ENCODE results near the gene ITGA5. TPM values are rescaled to one million over a fixed set of nuclear protein-coding genes. Genes with fewer than 3 reads are reported as not detected.

The ITGA5 gene
- total RNA-seq, 1 donor from 2014 or later, result 688 TPM

DNA sequence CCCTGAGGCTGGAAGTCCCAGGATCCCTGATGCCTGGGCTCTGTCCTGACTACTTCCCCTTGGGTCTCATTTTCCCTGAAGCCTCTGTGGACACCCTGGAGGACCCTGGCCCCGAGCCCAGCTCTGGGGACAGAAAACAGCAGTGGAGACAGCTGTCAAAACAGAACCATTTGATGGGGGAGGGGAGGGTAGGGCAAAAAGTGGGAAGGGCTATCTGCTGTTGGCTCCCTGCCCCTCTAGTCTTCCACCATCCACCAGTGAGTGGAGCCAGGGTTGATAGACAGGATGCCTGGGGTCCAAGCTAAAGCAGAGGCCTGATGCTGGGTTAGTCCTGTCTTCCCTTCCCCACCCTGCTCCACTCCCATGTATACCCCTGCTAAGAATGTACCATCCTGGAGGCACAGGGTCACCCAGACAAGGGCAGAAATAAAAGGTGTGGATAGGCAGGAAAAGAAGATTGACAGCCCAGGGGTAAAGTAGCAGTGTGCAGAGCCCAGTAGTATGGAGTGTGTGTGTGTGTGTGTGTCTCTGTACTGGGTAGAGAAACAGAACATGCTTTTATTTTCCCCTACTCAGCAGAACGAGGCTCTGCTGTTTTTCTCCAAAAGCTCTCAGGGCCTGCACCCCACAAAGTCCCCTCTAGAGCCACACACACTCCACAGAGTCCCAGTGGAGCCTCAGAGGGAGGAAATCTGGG is 44.4 kb downstream of the ITGA5 start:
- no peaks in the 10 kb centered on the region for H3K9me3 Mint-ChIP-seq (ENCODE audit: unreplicated experiment)
- H3K27ac Mint-ChIP-seq (ENCODE audit: unreplicated experiment), result no peak overlapping the region
- TF ChIP-seq, protein P1, sequence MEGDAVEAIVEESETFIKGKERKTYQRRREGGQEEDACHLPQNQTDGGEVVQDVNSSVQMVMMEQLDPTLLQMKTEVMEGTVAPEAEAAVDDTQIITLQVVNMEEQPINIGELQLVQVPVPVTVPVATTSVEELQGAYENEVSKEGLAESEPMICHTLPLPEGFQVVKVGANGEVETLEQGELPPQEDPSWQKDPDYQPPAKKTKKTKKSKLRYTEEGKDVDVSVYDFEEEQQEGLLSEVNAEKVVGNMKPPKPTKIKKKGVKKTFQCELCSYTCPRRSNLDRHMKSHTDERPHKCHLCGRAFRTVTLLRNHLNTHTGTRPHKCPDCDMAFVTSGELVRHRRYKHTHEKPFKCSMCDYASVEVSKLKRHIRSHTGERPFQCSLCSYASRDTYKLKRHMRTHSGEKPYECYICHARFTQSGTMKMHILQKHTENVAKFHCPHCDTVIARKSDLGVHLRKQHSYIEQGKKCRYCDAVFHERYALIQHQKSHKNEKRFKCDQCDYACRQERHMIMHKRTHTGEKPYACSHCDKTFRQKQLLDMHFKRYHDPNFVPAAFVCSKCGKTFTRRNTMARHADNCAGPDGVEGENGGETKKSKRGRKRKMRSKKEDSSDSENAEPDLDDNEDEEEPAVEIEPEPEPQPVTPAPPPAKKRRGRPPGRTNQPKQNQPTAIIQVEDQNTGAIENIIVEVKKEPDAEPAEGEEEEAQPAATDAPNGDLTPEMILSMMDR (IDR thresholded peaks at IDR 0.05; ENCODE audit: unreplicated experiment), result no peak
- H3K27me3 Mint-ChIP-seq (ENCODE audit: unreplicated experiment), result peaks cover 19% of the 10 kb centered on the region
- H3K36me3 Mint-ChIP-seq (ENCODE audit: low read depth, unreplicated experiment), result peaks cover 24% of the 10 kb centered on the region
- DNase-seq (ENCODE audit: low spot score), result no peak
- H3K4me3 Mint-ChIP-seq (ENCODE audit: unreplicated experiment), result no peak overlapping the region
- H3K4me1 Mint-ChIP-seq (ENCODE audit: unreplicated experiment), result peaks cover 42% of the 10 kb centered on the region

DNA sequence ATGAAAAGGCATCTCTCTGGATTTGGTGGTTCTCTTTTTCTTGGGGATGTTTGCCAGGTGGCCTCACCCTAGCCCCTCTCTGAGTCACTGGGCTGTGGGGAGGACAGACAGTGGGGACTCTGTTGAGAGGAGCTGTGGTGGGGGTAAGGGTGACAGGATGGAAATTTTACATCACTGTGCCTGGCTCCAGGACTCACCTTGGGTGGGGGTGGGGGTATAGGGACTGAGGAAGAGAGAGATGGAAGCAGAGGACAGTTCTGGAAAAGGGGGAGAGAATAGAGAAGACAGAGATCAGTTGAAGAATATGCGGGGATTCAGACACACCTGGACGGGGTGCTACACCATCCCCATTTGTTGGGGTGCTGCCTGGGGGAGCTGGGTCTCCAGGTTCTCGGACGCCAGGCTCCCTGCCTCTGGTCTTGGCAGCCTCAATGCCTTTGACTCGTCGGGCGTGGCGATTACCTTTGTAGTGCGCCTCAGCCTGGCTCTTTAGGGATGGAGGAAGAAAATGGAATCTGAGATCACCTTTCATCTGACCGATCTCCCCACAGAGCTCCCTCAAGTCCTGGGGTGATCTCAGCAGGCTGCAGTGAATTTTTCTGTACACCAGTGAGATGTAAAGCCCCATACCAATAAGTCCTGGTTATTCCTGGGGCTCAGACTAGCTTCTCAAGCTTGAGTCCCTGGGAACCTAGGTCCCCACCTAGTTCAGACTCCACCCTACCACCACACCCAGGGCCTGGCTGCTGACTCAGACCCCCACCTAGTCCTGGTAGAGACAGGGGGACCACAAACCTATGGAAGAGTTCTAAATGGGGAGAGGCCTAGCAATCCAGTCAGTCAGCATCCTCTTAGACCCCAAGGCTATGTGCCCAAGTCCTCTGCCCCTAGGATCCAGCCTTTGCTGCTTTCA is 45.2 kb downstream of the ITGA5 start:
- Mint-ChIP-seq H3K4me3 (ENCODE audit: unreplicated experiment) (no peak overlapping the region), H3K9me3 (ENCODE audit: unreplicated experiment) (no peaks in the 10 kb centered on the region), H3K36me3 (ENCODE audit: low read depth, unreplicated experiment) (peaks cover 24% of the 10 kb centered on the region), H3K27ac (ENCODE audit: unreplicated experiment) (no peak overlapping the region), H3K27me3 (ENCODE audit: unreplicated experiment) (peaks cover 23% of the 10 kb centered on the region), H3K4me1 (ENCODE audit: unreplicated experiment) (peaks cover 42% of the 10 kb centered on the region)
- TF ChIP-seq, protein P1 (IDR thresholded peaks at IDR 0.05; ENCODE audit: unreplicated experiment), result no peak
- no peak for DNase-seq (ENCODE audit: low spot score)

DNA sequence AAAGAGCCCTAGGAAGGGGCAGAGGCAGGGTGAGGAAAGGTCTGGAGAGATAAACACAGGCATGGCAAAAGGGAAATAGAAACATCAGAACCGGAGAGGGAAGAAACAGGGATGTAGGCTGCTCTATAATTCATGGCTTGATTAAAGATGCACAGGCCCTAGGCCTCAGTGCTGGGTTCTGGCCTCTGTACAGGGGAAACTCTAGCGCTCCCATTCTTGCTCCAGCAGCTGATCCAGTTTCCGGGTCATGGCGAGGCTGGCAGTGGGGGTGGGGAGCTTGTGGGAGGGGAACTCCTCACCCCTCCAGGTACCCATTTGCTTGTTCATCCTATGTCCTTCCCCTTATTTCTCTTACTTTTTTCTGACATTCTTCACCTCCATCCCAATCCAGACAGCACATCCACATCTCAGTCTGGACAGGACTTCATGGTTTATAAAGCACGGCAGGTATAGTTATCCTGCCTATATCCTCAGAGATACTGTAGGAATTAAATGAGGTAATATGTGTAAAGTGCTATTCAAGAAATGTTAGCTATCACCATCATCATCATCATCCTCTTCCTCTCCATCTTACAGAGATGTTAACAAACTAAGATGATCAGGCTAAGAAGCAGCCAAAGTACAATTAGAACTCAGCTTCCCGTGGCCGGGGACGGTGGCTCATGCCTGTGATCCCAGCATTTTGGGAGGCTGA is 46.8 kb downstream of the ITGA5 start:
- peaks cover 19% of the 10 kb centered on the region for H3K36me3 Mint-ChIP-seq (ENCODE audit: low read depth, unreplicated experiment)
- H3K4me1 Mint-ChIP-seq (ENCODE audit: unreplicated experiment), result peaks cover 49% of the 10 kb centered on the region
- H3K9me3 Mint-ChIP-seq (ENCODE audit: unreplicated experiment), result no peaks in the 10 kb centered on the region
- peaks cover 15% of the 10 kb centered on the region for H3K27me3 Mint-ChIP-seq (ENCODE audit: unreplicated experiment)
- TF ChIP-seq, protein P1 (IDR thresholded peaks at IDR 0.05; ENCODE audit: unreplicated experiment), result no peak
- peak overlapping the region; percentile 87 for H3K27ac Mint-ChIP-seq (ENCODE audit: unreplicated experiment)
- DNase-seq (ENCODE audit: low spot score), result no peak
- peak overlapping the region; percentile 65 for H3K4me3 Mint-ChIP-seq (ENCODE audit: unreplicated experiment)

GRCh38 chr12:54371328-54372112 is 47.5 kb downstream of the ITGA5 start:
- DNase-seq (ENCODE audit: low spot score), result no peak
- TF ChIP-seq, protein P1 (IDR thresholded peaks at IDR 0.05; ENCODE audit: unreplicated experiment), result no peak
- Mint-ChIP-seq H3K27me3 (ENCODE audit: unreplicated experiment) (peaks cover 12% of the 10 kb centered on the region), H3K4me3 (ENCODE audit: unreplicated experiment) (peak overlapping the region; percentile 71), H3K36me3 (ENCODE audit: low read depth, unreplicated experiment) (peaks cover 11% of the 10 kb centered on the region), H3K9me3 (ENCODE audit: unreplicated experiment) (no peaks in the 10 kb centered on the region), H3K27ac (ENCODE audit: unreplicated experiment) (peak overlapping the region; percentile 18), H3K4me1 (ENCODE audit: unreplicated experiment) (peaks cover 50% of the 10 kb centered on the region)

All from endothelial cell (in vitro differentiated cells).